Calu3 (cell line): ENCODE data around the gene PRIM2. TPM values are rescaled to one million over a fixed set of nuclear protein-coding genes. Genes with fewer than 3 reads are reported as not detected.

ENCODE experiments used
- BruUV-seq: library from RNA; stranded (reverse); fragments of 400-500 nt; replicated peaks from 2 replicates; lab custom pipeline; 2021; lab: Mats Ljungman, UMichigan
- CTCF ChIA-PET: fragments of 300-600 bp; sonication (Branson Sonifier 250); formaldehyde crosslinking; loops from one replicate; lab custom pipeline; 2022; ENCODE audit warnings: antibody characterized with exemption; lab: Charles Lee
- DNase-seq: peaks from one replicate; pipeline ENCODE4 v3.0.0; 2022
- H3K27ac Mint-ChIP-seq: one replicate; pipeline ENCODE4 v1.8.0; 2022; ENCODE audit warnings: mixed read lengths; ENCODE audit not compliant: unreplicated experiment
- H3K27me3 Mint-ChIP-seq: one replicate; pipeline ENCODE4 v1.8.0; 2022; ENCODE audit warnings: mixed read lengths; ENCODE audit not compliant: unreplicated experiment
- H3K36me3 Mint-ChIP-seq: one replicate; pipeline ENCODE4 v1.8.0; 2022; ENCODE audit warnings: mild to moderate bottlenecking, moderate library complexity, mixed read lengths; ENCODE audit not compliant: insufficient read depth, unreplicated experiment
- H3K4me1 Mint-ChIP-seq: one replicate; pipeline ENCODE4 v1.8.0; 2022; ENCODE audit warnings: mild to moderate bottlenecking, low read depth, mixed read lengths; ENCODE audit not compliant: unreplicated experiment
- H3K4me3 Mint-ChIP-seq: one replicate; pipeline ENCODE4 v1.8.0; 2022; ENCODE audit warnings: mild to moderate bottlenecking, low read depth, moderate library complexity, mixed read lengths; ENCODE audit not compliant: unreplicated experiment
- H3K9me3 Mint-ChIP-seq: one replicate; pipeline ENCODE4 v1.8.0; 2022; ENCODE audit warnings: low read depth, mixed read lengths; ENCODE audit not compliant: unreplicated experiment
- CTCF ChIP-seq: fragments of 200-600 bp; IDR thresholded peaks from one replicate; pipeline ENCODE4 v1.8.0; 2022; ENCODE audit warnings: antibody characterized with exemption; ENCODE audit not compliant: unreplicated experiment
- intact Hi-C: fragments of 100-400 bp; cut with micrococcal nuclease; formaldehyde crosslinking; loops from one replicate; pipeline ENCODE4 v1.10.0; 2022; ENCODE audit not compliant: unreplicated experiment
- total RNA-seq: library from RNA; stranded (reverse); gene quantifications from 2 replicates; pipeline ENCODE4 v1.2.3, GENCODE V29; 2022

The PRIM2 gene
- total RNA-seq, 1 experiment from 2014 or later = 32.3 TPM

DNA sequence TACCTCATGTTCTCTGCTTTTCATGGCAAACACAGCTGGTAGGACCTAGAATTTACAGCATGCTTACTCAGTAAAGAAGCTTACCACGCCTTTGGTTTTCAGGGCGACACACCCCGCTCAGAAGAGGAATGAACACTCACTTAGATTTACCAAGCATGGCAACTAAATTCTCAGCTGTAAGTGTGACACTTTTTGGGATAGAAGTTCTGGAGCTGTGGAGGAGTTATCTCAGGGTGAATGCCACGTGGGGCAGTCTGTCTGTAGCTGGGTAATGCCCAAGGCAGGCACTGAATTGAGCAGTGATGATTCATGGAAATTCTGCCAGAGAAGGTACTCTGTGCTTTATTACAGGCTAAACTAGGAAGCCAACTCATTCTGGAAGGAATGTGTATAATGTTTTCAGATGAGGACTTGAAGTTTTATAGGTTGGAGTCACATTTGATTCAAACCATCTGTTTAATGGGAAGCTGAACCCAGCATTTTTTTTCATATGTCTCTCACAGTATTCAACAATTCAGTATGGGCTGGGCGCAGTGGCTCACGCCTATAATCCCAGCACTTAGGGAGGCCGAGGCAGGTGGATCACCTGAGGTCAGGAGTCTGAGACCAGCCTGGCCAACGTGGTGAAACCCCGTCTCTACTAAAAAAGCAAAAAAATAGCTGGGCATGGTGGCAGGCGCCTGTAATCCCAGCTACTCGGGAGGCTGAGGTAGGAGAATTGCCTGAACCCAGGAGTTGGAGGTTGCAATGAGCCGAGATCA lies 3.5 kb upstream of the PRIM2 start:
- no peaks in the 10 kb centered on the region for H3K9me3 Mint-ChIP-seq
- intact Hi-C loops = loop anchor here (1.0 to 10.0 kb wide), 3 partner anchors 124 to 359 kb away; partner anchors contain the start of gene BEND6
- H3K27ac Mint-ChIP-seq = no peak overlapping the region
- H3K36me3 Mint-ChIP-seq = peaks cover 16% of the 10 kb centered on the region
- peak; percentile 9 for DNase-seq
- no peak for TF ChIP-seq CTCF
- H3K4me1 Mint-ChIP-seq = peaks cover 4% of the 10 kb centered on the region
- no TSS peak for BruUV-seq
- no peak overlapping the region for H3K4me3 Mint-ChIP-seq
- CTCF ChIA-PET = interaction anchor here (0.9 to 1.3 kb wide), 3 partner anchors 124 to 410 kb away, joined by 3 to 5 read pairs (median 4); no protein-coding TSS in a partner anchor
- no peaks in the 10 kb centered on the region for H3K27me3 Mint-ChIP-seq

DNA sequence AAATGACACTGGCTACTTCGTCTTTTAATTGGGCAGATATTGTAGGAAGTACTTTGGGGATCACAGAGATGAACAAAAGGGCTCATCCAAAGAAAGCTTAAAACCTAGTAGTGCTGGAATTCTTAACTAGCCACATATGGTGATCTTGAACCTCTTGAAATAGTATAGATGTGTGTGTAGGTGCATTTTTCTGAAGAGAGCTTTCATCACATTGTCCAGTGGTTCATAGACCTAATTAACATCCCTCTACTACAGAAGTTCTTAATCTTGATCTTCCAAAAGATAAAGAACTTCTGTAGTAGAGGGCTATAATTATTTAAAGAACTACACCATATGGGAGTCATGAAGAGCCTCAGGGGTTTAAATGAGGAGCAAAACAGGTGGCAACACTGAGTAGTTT lies 2.3 kb upstream of the PRIM2 start:
- BruUV-seq = no TSS peak
- intact Hi-C loops = loop anchor here (10.0 kb wide), 2 partner anchors 290 to 360 kb away; partner anchors contain the start of gene BEND6
- CTCF ChIA-PET = interaction anchor here (1.3 kb wide), 1 partner anchor 411 kb away, joined by 4 read pairs; no protein-coding TSS in a partner anchor
- Mint-ChIP-seq H3K9me3 (no peaks in the 10 kb centered on the region), H3K27ac (no peak overlapping the region), H3K4me3 (no peak overlapping the region), H3K36me3 (peaks cover 16% of the 10 kb centered on the region), H3K4me1 (peaks cover 14% of the 10 kb centered on the region), H3K27me3 (no peaks in the 10 kb centered on the region)
- no peak for TF ChIP-seq CTCF
- no peak for DNase-seq

- H3K4me1 Mint-ChIP-seq = peaks cover 17% of the 10 kb centered on the region
Measured at GRCh38 chr6:57315851-57316250, 1.6 kb upstream of the PRIM2 start.

More at GRCh38 chr6:57315851-57316250, 1.6 kb upstream of the PRIM2 start:
- BruUV-seq = no TSS peak
- H3K27me3 Mint-ChIP-seq = no peaks in the 10 kb centered on the region
- peak overlapping the region; percentile 93 for H3K4me3 Mint-ChIP-seq
- H3K9me3 Mint-ChIP-seq = no peaks in the 10 kb centered on the region
- H3K27ac Mint-ChIP-seq = no peak overlapping the region
- DNase-seq = no peak
- H3K36me3 Mint-ChIP-seq = peaks cover 16% of the 10 kb centered on the region
- intact Hi-C loops = loop anchor here (1.0 to 10.0 kb wide), 3 partner anchors 48 to 361 kb away; partner anchors contain the start of gene BEND6
- no peak for TF ChIP-seq CTCF
- CTCF ChIA-PET = interaction anchor here (0.6 to 2.2 kb wide), 4 partner anchors 67 to 411 kb away, joined by 3 to 13 read pairs (median 6); partner anchors contain the start of gene BEND6
